Amniotic stem cell (primary cell): ENCODE measurements around the gene CNR1.

Source experiments
- DNase-seq: peaks from one replicate; lab custom pipeline; 2025; lab: John Stamatoyannopoulos, UW

Gene CNR1

DNA sequence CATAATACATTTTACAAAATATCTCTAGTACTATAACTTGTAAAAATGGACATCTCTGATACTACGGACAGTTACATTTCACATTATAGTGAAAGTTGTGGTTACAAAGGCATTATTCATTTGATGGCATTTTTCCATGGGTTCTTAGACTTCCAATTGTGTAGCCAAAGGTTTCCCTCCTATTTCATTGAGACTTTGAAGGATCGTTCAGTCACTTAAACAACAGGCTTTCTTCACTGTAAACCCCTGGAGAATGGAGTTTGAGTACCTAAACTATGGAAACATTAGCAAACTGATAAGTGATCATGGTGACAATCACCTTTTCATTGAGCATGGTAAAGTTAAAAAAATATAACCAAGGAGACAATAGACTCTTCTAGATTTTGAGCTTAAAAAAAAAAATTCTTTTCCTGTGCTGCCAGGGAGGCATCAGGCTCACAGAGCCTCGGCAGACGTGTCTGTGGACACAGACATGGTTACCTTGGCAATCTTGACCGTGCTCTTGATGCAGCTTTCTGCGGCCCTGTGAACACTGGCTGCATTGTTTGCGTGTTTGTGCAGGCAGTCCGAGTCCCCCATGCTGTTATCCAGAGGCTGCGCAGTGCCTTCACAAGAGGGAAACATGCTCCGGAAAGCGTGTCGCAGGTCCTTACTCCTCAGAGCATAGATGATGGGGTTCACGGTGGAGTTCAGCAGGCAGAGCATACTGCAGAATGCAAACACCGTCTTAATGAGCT lies 22.6 kb downstream of the CNR1 start:
- DNase-seq = no peak

- DNase-seq = no peak
Observed at GRCh38 chr6:88142297-88142668, 23.9 kb downstream of the CNR1 start.

DNA sequence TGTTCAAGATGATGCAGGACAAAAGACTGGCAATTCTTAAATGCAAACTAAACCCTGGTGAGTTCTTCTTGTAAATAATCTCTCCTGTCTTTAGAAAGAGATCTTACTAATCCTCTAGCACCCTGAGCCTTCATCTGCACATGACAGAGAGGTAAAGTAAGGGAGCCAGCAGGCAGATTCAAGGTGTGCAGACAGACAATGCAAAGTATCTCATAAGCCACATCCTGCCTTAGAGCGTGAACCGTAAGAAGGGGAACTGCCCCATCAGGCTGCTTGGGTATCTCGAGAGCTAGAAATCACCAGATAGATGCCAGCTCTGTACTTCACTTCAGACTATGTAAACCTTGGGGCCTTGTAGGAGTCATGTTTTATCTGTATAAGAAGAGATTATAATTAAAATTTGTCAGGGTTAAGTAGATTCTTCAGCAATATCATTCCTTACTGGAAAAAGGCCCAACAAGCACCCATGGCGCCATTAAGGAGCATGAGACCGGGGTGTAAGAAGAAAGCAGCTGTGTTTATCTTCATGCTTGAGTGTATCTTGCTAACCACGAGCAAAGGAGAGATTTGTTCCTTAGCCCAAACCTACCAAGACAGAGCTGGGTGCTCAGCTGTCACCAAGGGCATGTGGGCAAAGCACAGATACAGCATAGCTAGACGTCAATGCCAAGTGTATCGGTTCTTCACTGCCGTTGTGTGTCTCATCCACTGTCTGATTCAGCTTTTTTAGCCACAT lies 24.4 kb downstream of the CNR1 start:
- no peak for DNase-seq

GRCh38 chr6:88137915-88138314 lies 28.2 kb downstream of the CNR1 start:
- DNase-seq = no peak

- DNase-seq = no peak
Observed at GRCh38 chr6:88135578-88136114, 30.5 kb downstream of the CNR1 start.

- no peak for DNase-seq
Observed at GRCh38 chr6:88134575-88134974, 31.6 kb downstream of the CNR1 start.

DNA sequence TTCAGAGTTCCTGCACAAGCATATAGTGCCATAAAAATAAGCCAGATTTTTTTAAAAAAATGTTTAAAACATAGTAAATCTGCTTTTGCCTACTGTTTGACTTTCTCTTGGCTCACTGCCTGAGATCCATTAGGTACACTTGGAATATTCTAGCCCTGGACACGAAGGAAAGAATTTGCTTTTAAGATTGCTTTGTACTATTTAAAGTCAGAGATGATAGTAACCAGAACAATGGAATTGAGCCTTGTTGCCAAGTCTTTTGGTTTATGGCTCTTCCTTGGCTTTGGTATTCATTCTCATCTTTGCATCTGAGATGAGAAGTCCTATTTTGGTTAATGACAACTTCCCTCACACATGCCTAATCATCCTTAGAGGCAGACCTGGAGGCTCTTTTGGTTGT lies 32.4 kb downstream of the CNR1 start:
- DNase-seq = no peak

- no peak for DNase-seq
Observed at GRCh38 chr6:88124925-88125557, 41.1 kb downstream of the CNR1 start.

GRCh38 chr6:88120635-88121034 lies 45.5 kb downstream of the CNR1 start:
- DNase-seq = no peak

DNA sequence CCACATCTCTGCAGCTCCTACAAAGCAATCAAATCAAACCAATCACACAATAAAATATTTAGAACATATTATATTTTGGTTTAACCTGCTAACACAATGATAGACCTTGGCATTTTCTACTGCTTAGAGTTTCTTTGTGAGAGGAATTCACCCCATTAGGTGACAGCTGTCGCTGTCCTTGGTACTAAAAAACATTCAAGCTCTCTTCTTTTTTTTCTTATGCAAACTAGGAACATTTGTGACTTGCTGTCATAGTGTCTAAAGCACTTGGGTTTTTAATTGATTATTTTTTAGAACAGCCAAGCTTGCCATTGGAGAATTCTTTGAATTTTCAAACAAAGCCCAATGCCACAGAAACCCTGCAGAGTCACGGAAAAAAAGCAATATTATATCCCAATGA lies 46.4 kb downstream of the CNR1 start:
- DNase-seq = no peak

DNA sequence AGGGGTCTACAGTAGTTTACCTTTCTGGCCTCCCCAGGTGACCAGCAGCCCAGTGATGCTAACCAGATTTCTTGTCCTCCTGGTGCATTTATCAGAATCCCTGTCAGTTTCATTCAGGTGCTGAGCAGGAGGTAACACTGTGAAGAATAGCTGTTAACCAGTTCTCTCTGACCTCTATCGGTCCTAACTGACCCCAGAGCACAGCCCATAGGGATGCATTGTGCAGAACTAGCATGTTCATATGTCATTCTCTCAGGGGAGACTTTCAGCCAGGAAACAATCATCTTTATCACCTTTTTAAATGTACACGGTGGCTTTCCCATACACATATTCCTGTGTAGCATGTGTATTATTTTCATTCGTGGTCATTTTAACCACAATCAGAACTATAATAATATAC lies 49.9 kb downstream of the CNR1 start:
- no peak for DNase-seq

DNA sequence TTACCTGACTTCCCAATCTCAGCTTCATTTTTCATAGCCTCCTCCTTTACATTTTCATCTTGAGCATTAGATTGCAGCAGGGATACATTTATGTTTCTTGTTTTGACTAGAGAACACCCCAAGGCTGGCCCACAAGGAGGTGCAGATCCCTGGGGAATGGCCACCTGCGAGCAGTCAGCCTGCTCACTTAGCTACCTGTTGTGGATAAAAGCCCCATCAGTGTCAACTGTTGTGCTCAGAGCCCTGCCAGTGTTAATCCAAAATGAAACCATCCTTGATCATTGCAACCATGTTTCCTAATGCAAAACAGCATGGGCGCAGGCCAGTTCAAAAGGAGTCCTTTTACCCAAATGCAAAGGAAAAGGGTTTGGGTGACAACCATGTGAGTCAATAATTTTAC lies 50.8 kb downstream of the CNR1 start:
- DNase-seq = no peak

GRCh38 chr6:88114838-88115237 lies 51.3 kb downstream of the CNR1 start:
- no peak for DNase-seq

- DNase-seq = no peak
Observed at GRCh38 chr6:88111991-88112390, 54.2 kb downstream of the CNR1 start.

DNA sequence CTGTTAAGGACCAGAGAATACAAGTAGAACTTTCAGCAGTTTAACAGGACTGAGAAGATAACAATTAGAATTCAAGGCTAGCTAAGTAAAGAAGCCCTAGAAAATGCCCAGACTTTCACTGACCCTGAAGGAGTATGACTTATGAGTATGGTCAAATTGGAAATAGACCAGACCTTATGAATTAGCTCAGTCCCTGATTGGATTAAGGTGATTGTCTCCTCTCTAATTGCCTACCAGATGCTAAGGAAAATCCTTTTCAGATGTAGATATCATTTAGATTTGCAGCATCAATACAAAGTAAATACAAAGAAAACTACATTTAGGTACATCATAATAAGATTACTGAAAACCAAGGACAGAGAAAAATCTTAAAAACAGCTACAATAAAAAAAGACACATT lies 58.9 kb downstream of the CNR1 start:
- no peak for DNase-seq

DNA sequence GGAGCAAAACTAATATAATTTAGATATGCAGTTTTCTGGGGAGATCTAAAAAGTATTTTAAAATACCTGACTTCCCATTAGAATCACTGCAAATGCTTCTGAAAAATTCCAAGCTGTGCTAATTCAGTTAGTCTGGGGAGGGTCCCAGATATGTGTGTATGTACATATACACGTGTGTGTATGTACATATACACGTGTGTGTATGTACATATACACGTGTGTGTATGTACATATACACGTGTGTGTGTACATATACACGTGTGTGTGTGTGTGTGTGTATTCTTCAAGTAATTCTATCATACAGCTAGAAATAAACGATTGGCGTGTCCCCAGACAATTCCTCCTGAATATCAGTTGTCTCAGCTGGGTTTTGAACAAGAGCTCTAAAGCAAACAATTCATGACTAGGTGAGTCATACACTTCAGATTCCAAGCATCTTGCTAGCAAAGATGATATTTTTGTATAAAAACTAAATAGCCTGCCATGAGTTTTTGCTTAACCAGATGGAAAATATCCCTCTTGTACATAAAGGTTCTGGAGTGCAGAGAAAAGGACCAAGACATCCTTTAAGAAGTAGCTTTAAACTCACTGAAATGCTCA lies 60.3 kb downstream of the CNR1 start:
- DNase-seq = no peak
